SU-DHL-6 (cell line): ENCODE measurements around the gene RNF157.

Source experiments
- H2AFZ ChIP-seq: fragments of 200-600 bp; sonication (generic); 2 replicates; pipeline ENCODE4 v1.6.1; 2014; ENCODE audit warnings: low read depth, mild to moderate bottlenecking, moderate library complexity, mixed read lengths, antibody characterized with exemption, low read length; ENCODE audit not compliant: severe bottlenecking
- H3F3A ChIP-seq: fragments of 200-600 bp; shearing (Covaris generic); 2 replicates; pipeline ENCODE4 v1.6.0; 2016; ENCODE audit warnings: antibody characterized with exemption, mild to moderate bottlenecking; ENCODE audit not compliant: insufficient read depth
- H3K27ac ChIP-seq: fragments of 200-600 bp; sonication (generic); 2 replicates; pipeline ENCODE4 v1.5.1; 2016; ENCODE audit warnings: low read depth, mild to moderate bottlenecking, low read length, moderate library complexity, mixed read lengths
- H3K27me3 ChIP-seq: fragments of 200-600 bp; sonication (generic), shearing (Covaris generic); 2 replicates; pipeline ENCODE4 v1.6.0; 2014; ENCODE audit warnings: mild to moderate bottlenecking, low read length
- H3K36me3 ChIP-seq: fragments of 200-600 bp; sonication (generic); 2 replicates; pipeline ENCODE4 v1.6.1; 2014; ENCODE audit warnings: mild to moderate bottlenecking, low read length, mixed read lengths
- H3K4me2 ChIP-seq: fragments of 300-600, 200-600 bp; shearing (Covaris generic), sonication (generic); 2 replicates; pipeline ENCODE4 v1.6.0; 2014; ENCODE audit warnings: low read length, low read depth, mild to moderate bottlenecking; ENCODE audit not compliant: poor library complexity, severe bottlenecking
- H3K4me3 ChIP-seq: fragments of 200-600 bp; sonication (generic); 2 replicates; pipeline ENCODE4 v1.5.1; 2014; ENCODE audit warnings: antibody characterized with exemption, low read length, mild to moderate bottlenecking, mixed read lengths; ENCODE audit not compliant: insufficient read depth, poor library complexity, severe bottlenecking
- H3K79me2 ChIP-seq: fragments of 200-600 bp; sonication (generic); 2 replicates; pipeline ENCODE4 v1.6.1; 2014; ENCODE audit warnings: mild to moderate bottlenecking, low read length, moderate library complexity; ENCODE audit not compliant: insufficient read depth
- H3K9ac ChIP-seq: fragments of 200-600 bp; sonication (generic); 2 replicates; pipeline ENCODE4 v1.7.0; 2014; ENCODE audit warnings: mild to moderate bottlenecking, low read length
- H3K9me2 ChIP-seq: fragments of 200-600 bp; sonication (generic); replicated peaks from 2 replicates; pipeline ENCODE4 v1.6.1; 2014; ENCODE audit warnings: low read length; ENCODE audit not compliant: insufficient read depth
- H3K9me3 ChIP-seq: fragments of 200-600 bp; sonication (generic); 2 replicates; pipeline ENCODE4 v1.6.1; 2014; ENCODE audit warnings: low read length, mixed read lengths; ENCODE audit not compliant: insufficient read depth
- H4K20me1 ChIP-seq: fragments of 200-600 bp; sonication (generic); 2 replicates; pipeline ENCODE4 v1.6.1; 2014; ENCODE audit warnings: low read depth, mild to moderate bottlenecking, antibody characterized with exemption, low read length, moderate library complexity, mixed read lengths
- CTCF ChIP-seq: fragments of 200-600 bp; sonication (generic); IDR thresholded peaks from one replicate; pipeline ENCODE4 v1.5.1; 2017; ENCODE audit warnings: antibody characterized with exemption, mild to moderate bottlenecking, low read length, moderate library complexity; ENCODE audit not compliant: insufficient read depth, poor library complexity, severe bottlenecking
- EZH2phosphoT487 ChIP-seq: fragments of 200-600 bp; sonication (generic), shearing (Covaris generic); conservative IDR thresholded peaks from 2 replicates; pipeline ENCODE4 v1.6.1; 2018; ENCODE audit warnings: mild to moderate bottlenecking, antibody characterized with exemption, low read length, moderate library complexity, mixed read lengths

RNF157 gene

GRCh38 chr17:76104140-76104895 lies 136.0 kb downstream of the RNF157 start:
- no peaks in the 10 kb centered on the region for H4K20me1 ChIP-seq
- H3K36me3 ChIP-seq, result 0 out of 2 replicates have a peak, but pooled peaks cover 4% of the 10 kb centered on the region
- H3K27ac ChIP-seq, result no peak overlapping the region
- H2AFZ ChIP-seq, result peak overlapping the region; percentile 60
- H3K4me3 ChIP-seq, result peak overlapping the region; percentile 67
- H3K79me2 ChIP-seq, result peaks cover 11% of the 10 kb centered on the region
- TF ChIP-seq EZH2phosphoT487 (no peak), CTCF (no peak)
- peaks cover 10% of the 10 kb centered on the region for H3F3A ChIP-seq
- H3K9me2 ChIP-seq, result no peaks in the 10 kb centered on the region
- peak overlapping the region; percentile 64 for H3K4me2 ChIP-seq
- no peaks in the 10 kb centered on the region for H3K9me3 ChIP-seq
- no peaks in the 10 kb centered on the region for H3K27me3 ChIP-seq
- peak overlapping the region; percentile 72 for H3K9ac ChIP-seq

GRCh38 chr17:76103274-76104139 lies 136.8 kb downstream of the RNF157 start, which contains the start of gene EXOC7:
Gene EXOC7, minus strand, starts transcription at chr17:76103787. Its CDS starts 95 bp downstream, at chr17:76103692.
- Histone ChIP-seq H3K4me3 (peak within 1 kb of the TSS; percentile 67), H3K9me3 (no peaks in the 10 kb centered on the region), H3K27me3 (no peaks in the 10 kb centered on the region), H3K9ac (peak within 1 kb of the TSS; percentile 72), H3F3A (peaks cover 10% of the 10 kb centered on the region), H3K79me2 (peaks cover 11% of the 10 kb centered on the region), H3K4me2 (peak within 1 kb of the TSS; percentile 64), H4K20me1 (no peaks in the 10 kb centered on the region), H3K9me2 (no peaks in the 10 kb centered on the region), H2AFZ (peak within 1 kb of the TSS; percentile 60), H3K36me3 (0 out of 2 replicates have a peak, but pooled peaks cover 4% of the 10 kb centered on the region), H3K27ac (peak within 1 kb of the TSS; percentile 30; the same call in 1 of the 2 replicates)
- TF ChIP-seq EZH2phosphoT487, result no peak
- TF ChIP-seq CTCF, result no peak

GRCh38 chr17:76102944-76103273 lies 137.4 kb downstream of the RNF157 start:
- H2AFZ ChIP-seq, result peak overlapping the region; percentile 60
- peak overlapping the region; percentile 67 for H3K4me3 ChIP-seq
- TF ChIP-seq CTCF, result no peak
- no peak for TF ChIP-seq EZH2phosphoT487
- no peaks in the 10 kb centered on the region for H3K9me2 ChIP-seq
- H3K27ac ChIP-seq, result 0 out of 2 replicates have a peak overlapping the region, but pooled peaks have one; percentile 30
- no peaks in the 10 kb centered on the region for H4K20me1 ChIP-seq
- peaks cover 11% of the 10 kb centered on the region for H3K79me2 ChIP-seq
- no peaks in the 10 kb centered on the region for H3K27me3 ChIP-seq
- 0 out of 2 replicates have a peak, but pooled peaks cover 4% of the 10 kb centered on the region for H3K36me3 ChIP-seq
- peaks cover 10% of the 10 kb centered on the region for H3F3A ChIP-seq
- no peaks in the 10 kb centered on the region for H3K9me3 ChIP-seq
- H3K4me2 ChIP-seq, result peak overlapping the region; percentile 64
- peak overlapping the region; percentile 72 for H3K9ac ChIP-seq
